MCF 10A (cell line): ENCODE data around the gene EDDM13. TPM values are rescaled to one million over a fixed set of nuclear protein-coding genes. Genes with fewer than 3 reads are reported as not detected.
A peak's percentile ranks its signal among the peaks of the same experiment; 100 is the strongest.
"Not testable (repeated sequence)": the region's sequence is repeated elsewhere in the genome, so short reads cannot be mapped to it uniquely, and the experiment has no call there.

ENCODE experiments used
- BruUV-seq: library from RNA; stranded (reverse); fragments of 400-500 nt; replicated peaks from 2 replicates; lab custom pipeline; 2021; lab: Mats Ljungman, UMichigan
- CTCF ChIA-PET: fragments of 300-600 bp; sonication (Branson Sonifier 250); formaldehyde crosslinking; extraction: SDS; loops from one replicate; lab custom pipeline; 2021; ENCODE audit warnings: antibody characterized with exemption, inconsistent platforms; lab: Yijun Ruan, JAX
- POLR2A ChIA-PET: fragments of 300-600, 350-650 bp; sonication (Branson Sonifier 250); formaldehyde crosslinking; extraction: SDS; loops from one replicate; lab custom pipeline; 2020; ENCODE audit warnings: antibody characterized with exemption, inconsistent platforms; lab: Yijun Ruan, JAX
- DNase-seq: peaks from one replicate; pipeline ENCODE4 v3.0.0-alpha.2; 2018; ENCODE audit not compliant: unreplicated experiment
- H3K27ac Mint-ChIP-seq: one replicate; pipeline ENCODE4 v1.8.0; 2022; ENCODE audit warnings: mild to moderate bottlenecking, low read depth, mixed read lengths; ENCODE audit not compliant: unreplicated experiment
- H3K27me3 Mint-ChIP-seq: one replicate; pipeline ENCODE4 v1.8.0; 2022; ENCODE audit warnings: mixed read lengths; ENCODE audit not compliant: insufficient read depth, unreplicated experiment
- H3K36me3 Mint-ChIP-seq: one replicate; pipeline ENCODE4 v1.8.0; 2022; ENCODE audit warnings: mild to moderate bottlenecking, moderate library complexity, mixed read lengths; ENCODE audit not compliant: insufficient read depth, unreplicated experiment
- H3K4me1 Mint-ChIP-seq: one replicate; pipeline ENCODE4 v1.8.0; 2022; ENCODE audit warnings: mixed read lengths; ENCODE audit not compliant: insufficient read depth, unreplicated experiment
- H3K4me3 Mint-ChIP-seq: one replicate; pipeline ENCODE4 v1.8.0; 2022; ENCODE audit warnings: mild to moderate bottlenecking, moderate library complexity, mixed read lengths; ENCODE audit not compliant: unreplicated experiment
- H3K9me3 Mint-ChIP-seq: one replicate; pipeline ENCODE4 v1.8.0; 2022; ENCODE audit warnings: mixed read lengths; ENCODE audit not compliant: unreplicated experiment
- intact Hi-C: fragments of 100-400 bp; cut with micrococcal nuclease; formaldehyde crosslinking; loops from 2 replicates; pipeline ENCODE4 v1.14.1; 2022
- total RNA-seq: library from RNA; stranded (reverse); gene quantifications from 2 replicates; pipeline ENCODE4 v1.2.3, GENCODE V29; 2022
- TF ChIP-seq, protein P1 (sequence below): fragments of 200-600 bp; IDR thresholded peaks from one replicate; pipeline ENCODE4 v1.8.0; 2022; ENCODE audit warnings: antibody characterized with exemption, mild to moderate bottlenecking; ENCODE audit not compliant: unreplicated experiment

Gene EDDM13
- total RNA-seq, 1 experiment from 2014 or later: not detected

DNA sequence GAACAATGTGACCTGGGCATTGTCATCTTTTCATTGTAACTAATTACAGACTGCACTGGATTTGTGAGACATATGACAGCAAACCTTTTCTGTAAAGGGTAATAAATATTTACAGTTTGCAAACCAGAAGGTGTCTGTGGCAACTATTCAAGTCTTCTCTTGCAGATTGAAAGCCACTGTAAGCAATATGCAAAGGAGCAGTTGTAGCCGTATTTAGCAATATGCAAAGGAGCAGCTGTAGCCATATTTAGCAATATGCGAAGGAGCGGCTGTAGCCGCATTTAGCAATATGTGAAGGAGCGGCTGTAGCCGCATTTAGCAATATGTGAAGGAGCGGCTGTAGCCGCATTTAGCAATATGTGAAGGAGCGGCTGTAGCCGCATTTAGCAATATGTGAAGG is 66.5 kb downstream of the EDDM13 start:
- BruUV-seq: not testable (repeated sequence)

DNA sequence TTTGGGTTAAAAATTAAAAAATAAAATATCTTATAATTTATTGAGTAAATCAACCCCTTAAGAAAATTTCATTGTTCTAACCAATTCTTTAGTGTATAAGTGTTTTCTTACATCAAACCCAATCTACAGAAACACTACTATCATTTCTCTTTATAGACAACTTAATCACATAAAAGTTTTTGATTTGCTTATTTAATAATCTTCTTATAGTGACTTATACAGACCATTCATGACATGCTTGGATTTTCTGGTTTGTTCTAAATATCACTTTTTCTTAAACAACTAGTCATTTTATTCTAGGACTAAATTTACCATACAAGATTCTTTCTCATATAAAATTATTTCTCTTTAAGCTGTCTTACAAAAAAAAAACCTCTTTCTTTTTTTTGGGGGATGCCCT is 69.4 kb downstream of the EDDM13 start:
- no peaks in the 10 kb centered on the region for H3K4me1 Mint-ChIP-seq
- CTCF ChIA-PET: interaction anchor here (0.8 to 2.9 kb wide), 2 partner anchors 89 to 275 kb away, joined by 3 to 10 read pairs; no protein-coding TSS in a partner anchor
- no peak overlapping the region for H3K27ac Mint-ChIP-seq
- no peaks in the 10 kb centered on the region for H3K36me3 Mint-ChIP-seq
- no peak overlapping the region for H3K4me3 Mint-ChIP-seq
- no peaks in the 10 kb centered on the region for H3K27me3 Mint-ChIP-seq
- POLR2A ChIA-PET: interaction anchor here (0.7 kb wide), 1 partner anchor 184 kb away, joined by 3 read pairs; no protein-coding TSS in a partner anchor
- BruUV-seq: no TSS peak
- no peak for DNase-seq
- peaks cover 11% of the 10 kb centered on the region for H3K9me3 Mint-ChIP-seq
- intact Hi-C loops: no loop called here
- TF ChIP-seq, protein P1, sequence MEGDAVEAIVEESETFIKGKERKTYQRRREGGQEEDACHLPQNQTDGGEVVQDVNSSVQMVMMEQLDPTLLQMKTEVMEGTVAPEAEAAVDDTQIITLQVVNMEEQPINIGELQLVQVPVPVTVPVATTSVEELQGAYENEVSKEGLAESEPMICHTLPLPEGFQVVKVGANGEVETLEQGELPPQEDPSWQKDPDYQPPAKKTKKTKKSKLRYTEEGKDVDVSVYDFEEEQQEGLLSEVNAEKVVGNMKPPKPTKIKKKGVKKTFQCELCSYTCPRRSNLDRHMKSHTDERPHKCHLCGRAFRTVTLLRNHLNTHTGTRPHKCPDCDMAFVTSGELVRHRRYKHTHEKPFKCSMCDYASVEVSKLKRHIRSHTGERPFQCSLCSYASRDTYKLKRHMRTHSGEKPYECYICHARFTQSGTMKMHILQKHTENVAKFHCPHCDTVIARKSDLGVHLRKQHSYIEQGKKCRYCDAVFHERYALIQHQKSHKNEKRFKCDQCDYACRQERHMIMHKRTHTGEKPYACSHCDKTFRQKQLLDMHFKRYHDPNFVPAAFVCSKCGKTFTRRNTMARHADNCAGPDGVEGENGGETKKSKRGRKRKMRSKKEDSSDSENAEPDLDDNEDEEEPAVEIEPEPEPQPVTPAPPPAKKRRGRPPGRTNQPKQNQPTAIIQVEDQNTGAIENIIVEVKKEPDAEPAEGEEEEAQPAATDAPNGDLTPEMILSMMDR: no peak

More for the DNA sequence above, 66.5 kb downstream of the EDDM13 start:
- H3K27me3 Mint-ChIP-seq, H3K27ac Mint-ChIP-seq, H3K4me3 Mint-ChIP-seq, H3K36me3 Mint-ChIP-seq, DNase-seq, H3K4me1 Mint-ChIP-seq, POLR2A ChIA-PET: not testable (repeated sequence)
- intact Hi-C loops: loop anchor here (10.0 kb wide), 1 partner anchor 704 kb away; no protein-coding TSS in a partner anchor
- H3K9me3 Mint-ChIP-seq: peaks cover 11% of the 10 kb centered on the region
- CTCF ChIA-PET: interaction anchor here (1.0 to 7.9 kb wide), 3 partner anchors 11 to 262 kb away, joined by 6 to 121 read pairs (median 7); no protein-coding TSS in a partner anchor

DNA sequence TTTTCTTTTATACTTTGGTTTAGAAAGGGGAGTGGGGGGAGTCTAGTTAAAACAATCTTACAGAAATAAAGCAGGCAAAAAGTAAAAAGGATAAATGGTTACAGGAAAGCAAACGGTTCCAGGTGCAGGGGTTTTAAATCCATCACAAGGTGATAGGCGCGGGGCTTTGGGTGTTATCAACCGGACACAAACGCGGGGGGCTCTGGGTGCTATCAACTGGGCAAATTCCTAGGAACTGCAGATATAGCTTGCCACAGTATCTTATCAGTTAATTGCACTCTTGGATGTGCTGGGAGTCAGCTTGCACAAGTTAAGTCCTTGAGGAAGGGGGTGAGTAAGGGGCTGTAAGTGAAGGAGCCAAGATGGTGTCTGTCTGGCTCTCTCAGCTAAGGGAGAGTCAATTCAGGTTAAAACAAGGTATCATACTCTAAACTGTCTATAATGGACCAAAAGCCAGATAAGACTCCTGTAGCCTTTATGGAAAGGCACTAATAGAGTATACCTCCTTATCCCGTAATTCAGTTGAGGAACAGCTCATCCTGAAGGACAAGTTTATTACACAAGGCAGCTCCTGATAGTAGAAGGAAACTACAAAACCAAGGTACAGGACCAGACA is 74.7 kb downstream of the EDDM13 start:
- intact Hi-C loops: no loop called here
- no peaks in the 10 kb centered on the region for H3K27me3 Mint-ChIP-seq
- BruUV-seq: no TSS peak
- H3K4me3 Mint-ChIP-seq: no peak overlapping the region
- peaks cover 4% of the 10 kb centered on the region for H3K9me3 Mint-ChIP-seq
- no peaks in the 10 kb centered on the region for H3K4me1 Mint-ChIP-seq
- ChIA-PET CTCF (interaction anchor here (1.0 to 2.5 kb wide), 8 partner anchors 13 to 281 kb away, joined by 3 to 35 read pairs (median 8); no protein-coding TSS in a partner anchor), POLR2A (interaction anchor here (0.7 kb wide), 1 partner anchor 42 kb away, joined by 3 read pairs; no protein-coding TSS in a partner anchor)
- TF ChIP-seq, protein P1: no peak
- no peaks in the 10 kb centered on the region for H3K36me3 Mint-ChIP-seq
- H3K27ac Mint-ChIP-seq: no peak overlapping the region
- no peak for DNase-seq

DNA sequence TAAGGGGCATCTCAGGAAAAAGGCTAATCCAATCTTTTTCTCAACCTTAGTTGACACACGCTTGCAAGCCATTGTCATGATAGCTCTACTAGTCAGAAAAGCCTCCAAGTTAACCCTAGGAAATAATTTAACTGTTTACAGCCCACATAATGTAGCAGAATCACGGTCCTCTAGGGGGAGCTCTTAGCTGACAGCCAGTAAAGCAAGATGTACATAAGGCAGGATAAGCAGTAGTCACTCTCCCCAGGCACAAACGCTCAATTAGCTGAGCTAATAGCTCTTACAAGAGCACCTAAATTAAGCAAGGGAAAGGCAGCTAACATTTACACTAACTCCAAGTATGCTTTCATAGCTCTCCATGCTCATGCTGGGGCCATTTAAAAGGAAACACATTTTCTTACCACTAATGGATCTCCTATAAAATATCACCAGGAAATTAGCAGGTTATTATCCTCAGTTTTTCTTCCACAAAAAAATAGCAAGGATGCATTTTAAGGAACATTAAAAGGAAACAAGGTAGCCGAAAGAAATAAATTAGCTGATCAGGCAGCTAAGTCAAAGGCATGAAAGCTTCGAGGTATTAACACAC is 75.8 kb downstream of the EDDM13 start:
- POLR2A ChIA-PET: interaction anchor here (0.6 kb wide), 2 partner anchors 34 to 705 kb away, joined by 3 read pairs; partner anchors contain the start of genes ZNF581 and ZSCAN5A
- DNase-seq: peak; percentile 20

More for the DNA sequence above, 75.8 kb downstream of the EDDM13 start:
- no TSS peak for BruUV-seq
- intact Hi-C loops: no loop called here
- H3K27ac Mint-ChIP-seq: no peak overlapping the region
- H3K36me3 Mint-ChIP-seq: no peaks in the 10 kb centered on the region
- no peaks in the 10 kb centered on the region for H3K4me1 Mint-ChIP-seq
- TF ChIP-seq, protein P1: peak; percentile 32
- CTCF ChIA-PET: interaction anchor here (0.6 to 2.5 kb wide), 23 partner anchors 12 to 716 kb away, joined by 3 to 35 read pairs (median 4); no protein-coding TSS in a partner anchor
- H3K4me3 Mint-ChIP-seq: no peak overlapping the region
- no peaks in the 10 kb centered on the region for H3K27me3 Mint-ChIP-seq
- H3K9me3 Mint-ChIP-seq: peaks cover 14% of the 10 kb centered on the region
